Ectodermal cell (in vitro differentiated cells): ENCODE measurements around the gene SRF. TPM values are rescaled to one million over a fixed set of nuclear protein-coding genes. Genes with fewer than 3 reads are reported as not detected.

ENCODE experiments used
- H3K27ac ChIP-seq: 2 replicates; pipeline ENCODE4 v1.7.0; 2013; ENCODE audit warnings: mild to moderate bottlenecking, low read depth, low read length; ENCODE audit not compliant: insufficient read depth, poor library complexity, severe bottlenecking
- H3K27me3 ChIP-seq: 2 replicates; pipeline ENCODE4 v1.7.0; 2013; ENCODE audit warnings: mild to moderate bottlenecking, low read length; ENCODE audit not compliant: insufficient read depth, control insufficient read depth, poor library complexity, severe bottlenecking
- H3K36me3 ChIP-seq: one replicate; pipeline ENCODE4 v1.7.0; 2013; ENCODE audit warnings: low read length; ENCODE audit not compliant: control insufficient read depth, insufficient read depth
- H3K4me1 ChIP-seq: one replicate; pipeline ENCODE4 v1.7.0; 2013; ENCODE audit warnings: low read length; ENCODE audit not compliant: control insufficient read depth, insufficient read depth
- H3K4me3 ChIP-seq: 2 replicates; pipeline ENCODE4 v1.7.0; 2013; ENCODE audit warnings: low read depth, low read length, control low read depth; ENCODE audit not compliant: insufficient read depth
- H3K9me3 ChIP-seq: 2 replicates; pipeline ENCODE4 v1.7.0; 2013; ENCODE audit warnings: mild to moderate bottlenecking, low read length, moderate library complexity; ENCODE audit not compliant: control insufficient read depth
- WGBS, 2 experiments: methylation state at CpG; one replicate each; pipeline ENCODE4 v1.1.7; 2013; ENCODE audit warnings: missing lambda C conversion rate in 2 of 2; 5-methylcytosine and 5-hydroxymethylcytosine counted together
- polyA plus RNA-seq, 4 experiments: library from polyadenylated mRNA; stranded (reverse); fragments of 50-300 nt; gene quantifications; one replicate each; pipeline ENCODE4 v1.2.3, GENCODE V29; 2013

SRF gene
- polyA plus RNA-seq (2013, experiment 1 of 4), result 52.5 TPM
- 54.6 TPM for polyA plus RNA-seq (2013, experiment 2 of 4)
- polyA plus RNA-seq (2013, experiment 3 of 4), result 35.7 TPM
- polyA plus RNA-seq (2013, experiment 4 of 4), result 39.6 TPM

DNA sequence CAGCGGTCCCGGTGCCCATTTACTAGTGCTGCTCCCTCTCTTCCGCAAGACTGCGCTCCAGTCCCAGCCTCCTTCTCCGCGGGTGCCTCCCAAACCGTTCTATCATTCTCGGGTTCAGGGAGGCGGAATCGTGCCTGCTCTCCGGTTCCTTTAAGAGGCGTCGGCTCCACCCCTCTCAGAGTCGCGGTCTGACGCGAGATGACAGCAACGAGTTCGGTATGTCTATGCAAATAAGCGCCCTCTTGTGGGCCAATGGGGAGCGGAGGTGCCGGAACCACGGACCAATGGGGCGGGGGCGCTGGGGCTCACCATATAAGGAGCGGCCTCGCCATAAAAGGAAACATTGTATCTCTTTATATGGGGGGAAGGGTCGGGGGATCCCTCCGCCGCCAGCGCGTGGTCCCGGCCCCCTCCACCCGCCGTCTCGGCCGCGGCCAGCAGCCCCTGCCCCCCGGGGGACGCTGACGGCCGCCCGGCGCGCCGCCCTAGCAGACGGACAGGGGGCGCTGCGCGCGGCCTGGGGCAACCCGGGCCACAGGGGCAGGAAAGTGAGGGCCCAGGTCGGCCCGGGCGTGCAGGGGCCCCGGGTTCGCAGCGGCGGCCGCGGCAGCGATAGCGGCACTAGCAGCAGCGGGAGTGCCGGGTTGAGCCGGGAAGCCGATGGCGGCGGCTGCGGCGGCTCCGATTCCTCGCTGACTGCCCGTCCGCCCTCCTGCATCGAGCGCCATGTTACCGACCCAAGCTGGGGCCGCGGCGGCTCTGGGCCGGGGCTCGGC lies at the start of gene SRF:
Gene SRF (plus strand): TSS at position 339 of the 776 bp plus-strand sequence. CDS start 388 bp downstream, at position 727.
- 0% methylated on average over 83 of the region's 83 CpGs for WGBS, 2 experiments
- no peaks in the 10 kb centered on the region for H3K9me3 ChIP-seq
- no peaks in the 10 kb centered on the region for H3K27me3 ChIP-seq
- H3K4me1 ChIP-seq, result peaks cover 14% of the 10 kb centered on the region
- H3K27ac ChIP-seq, result peak within 1 kb of the TSS; percentile 96
- peaks cover 9% of the 10 kb centered on the region for H3K36me3 ChIP-seq
- H3K4me3 ChIP-seq, result peak within 1 kb of the TSS; percentile 89

- Histone ChIP-seq H3K4me3 (no peak overlapping the region), H3K27me3 (no peaks in the 10 kb centered on the region), H3K9me3 (no peaks in the 10 kb centered on the region), H3K4me1 (peaks cover 34% of the 10 kb centered on the region), H3K27ac (no peak overlapping the region), H3K36me3 (no peaks in the 10 kb centered on the region)
- 89 to 97% methylated on average over 2 of the region's 2 CpGs for WGBS, 2 experiments
Measured at GRCh38 chr6:43122146-43122545, 48.9 kb upstream of the SRF start.

GRCh38 chr6:43123461-43124314 lies 47.4 kb upstream of the SRF start:
- H3K36me3 ChIP-seq, result no peaks in the 10 kb centered on the region
- H3K27me3 ChIP-seq, result no peaks in the 10 kb centered on the region
- no peaks in the 10 kb centered on the region for H3K9me3 ChIP-seq
- peaks cover 34% of the 10 kb centered on the region for H3K4me1 ChIP-seq
- 74 to 76% methylated on average over 25 of the region's 25 CpGs for WGBS, 2 experiments
- no peak overlapping the region for H3K4me3 ChIP-seq
- H3K27ac ChIP-seq, result peak overlapping the region; percentile 17

GRCh38 chr6:43124481-43124880 lies 46.6 kb upstream of the SRF start:
- H3K4me1 ChIP-seq, result peaks cover 34% of the 10 kb centered on the region
- H3K36me3 ChIP-seq, result no peaks in the 10 kb centered on the region

GRCh38 chr6:43125119-43125518 lies 46.0 kb upstream of the SRF start:
- H3K27ac ChIP-seq, result no peak overlapping the region
- H3K4me1 ChIP-seq, result peaks cover 34% of the 10 kb centered on the region

More at GRCh38 chr6:43124481-43124880, 46.6 kb upstream of the SRF start:
- Histone ChIP-seq H3K9me3 (no peaks in the 10 kb centered on the region), H3K27ac (no peak overlapping the region), H3K27me3 (no peaks in the 10 kb centered on the region), H3K4me3 (no peak overlapping the region)
- WGBS, 2 experiments, result 95% methylated on average over 6 of the region's 6 CpGs

GRCh38 chr6:43125555-43125954 lies 45.5 kb upstream of the SRF start:
- Histone ChIP-seq H3K9me3 (no peaks in the 10 kb centered on the region), H3K27me3 (no peaks in the 10 kb centered on the region), H3K36me3 (no peaks in the 10 kb centered on the region), H3K27ac (no peak overlapping the region), H3K4me3 (no peak overlapping the region), H3K4me1 (peaks cover 30% of the 10 kb centered on the region)
- WGBS, 2 experiments, result 94 to 100% methylated on average over 1 of the region's 1 CpG

More at GRCh38 chr6:43125119-43125518, 46.0 kb upstream of the SRF start:
- Histone ChIP-seq H3K9me3 (no peaks in the 10 kb centered on the region), H3K4me3 (no peak overlapping the region), H3K36me3 (no peaks in the 10 kb centered on the region), H3K27me3 (no peaks in the 10 kb centered on the region)
- WGBS, 2 experiments, result 80 to 81% methylated on average over 6 of the region's 6 CpGs

GRCh38 chr6:43127180-43127579 lies 43.9 kb upstream of the SRF start:
- WGBS, 2 experiments, result 92 to 93% methylated on average over 12 of the region's 12 CpGs
- Histone ChIP-seq H3K27ac (no peak overlapping the region), H3K4me1 (peaks cover 22% of the 10 kb centered on the region), H3K4me3 (no peak overlapping the region), H3K27me3 (no peaks in the 10 kb centered on the region), H3K9me3 (no peaks in the 10 kb centered on the region), H3K36me3 (peaks cover 2% of the 10 kb centered on the region)

DNA sequence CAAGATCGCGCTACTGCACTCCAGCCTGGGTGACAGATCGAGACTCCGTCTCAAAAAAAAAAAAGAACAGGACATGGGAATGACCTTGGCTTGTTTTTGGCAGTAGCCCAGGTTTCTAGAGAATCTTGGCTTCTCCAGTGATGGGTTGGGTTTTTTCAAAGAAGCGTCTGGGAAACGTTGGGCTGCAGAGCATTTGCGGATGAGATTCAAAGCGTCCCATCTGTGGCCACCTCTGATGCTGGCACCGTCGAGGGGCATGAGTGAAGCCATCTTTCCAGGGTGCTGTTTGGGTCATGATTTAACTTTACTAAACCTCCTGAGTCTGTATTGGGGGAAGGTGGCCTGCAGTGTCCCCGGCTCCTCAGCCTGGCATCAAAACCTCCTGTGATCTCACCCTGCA lies 43.2 kb upstream of the SRF start:
- WGBS, 2 experiments, result 90% methylated on average over 11 of the region's 11 CpGs
- peaks cover 8% of the 10 kb centered on the region for H3K36me3 ChIP-seq
- H3K27ac ChIP-seq, result no peak overlapping the region
- no peak overlapping the region for H3K4me3 ChIP-seq
- H3K27me3 ChIP-seq, result no peaks in the 10 kb centered on the region
- peaks cover 22% of the 10 kb centered on the region for H3K4me1 ChIP-seq
- H3K9me3 ChIP-seq, result no peaks in the 10 kb centered on the region

GRCh38 chr6:43128926-43129325 lies 42.1 kb upstream of the SRF start:
- Histone ChIP-seq H3K4me3 (no peak overlapping the region), H3K27me3 (no peaks in the 10 kb centered on the region), H3K4me1 (peaks cover 17% of the 10 kb centered on the region), H3K36me3 (peaks cover 11% of the 10 kb centered on the region), H3K9me3 (no peaks in the 10 kb centered on the region), H3K27ac (no peak overlapping the region)
- 94 to 95% methylated on average over 16 of the region's 16 CpGs for WGBS, 2 experiments
